HEK293 (cell line): ENCODE measurements around the gene SEMA6D.

Experiments used
- CTCF ChIA-PET: fragments of 350-600 bp; formaldehyde crosslinking; extraction: SDS; loops from one replicate; lab custom pipeline; 2021; ENCODE audit warnings: antibody characterized with exemption; lab: Yijun Ruan, JAX
- POLR2A ChIA-PET: fragments of 300-600 bp; formaldehyde crosslinking; extraction: SDS; loops from one replicate; lab custom pipeline; 2020; ENCODE audit warnings: antibody characterized with exemption, inconsistent platforms; lab: Yijun Ruan, JAX
- H3K27ac ChIP-seq: fragments of 200-500 bp; sonication (Bioruptor generic); 2 replicates; pipeline ENCODE4 v1.5.1; 2014; ENCODE audit warnings: low read depth, low read length, control low read depth, inconsistent platforms; ENCODE audit errors: extremely low read depth
- H3K36me3 ChIP-seq, 2 experiments: fragments of 200-500 bp in 1 of 2; sonication (Bioruptor generic) in 1 of 2; 1 replicate in 1 of 2; 2 replicates in 1 of 2; pipeline ENCODE4 v1.5.1; 2014 to 2017; ENCODE audit warnings: inconsistent platforms in 2 of 2, low read length in 2 of 2; ENCODE audit not compliant: control insufficient read depth in 2 of 2, insufficient read depth in 1 of 2
- H3K4me1 ChIP-seq: fragments of 200-500 bp; sonication (Bioruptor generic); 2 replicates; pipeline ENCODE4 v1.5.1; 2014; ENCODE audit warnings: mild to moderate bottlenecking, low read length, inconsistent platforms; ENCODE audit not compliant: control insufficient read depth, insufficient read depth
- H3K4me3 ChIP-seq: 2 replicates; pipeline ENCODE4 v1.5.1; 2011; ENCODE audit warnings: low read depth, mild to moderate bottlenecking, control low read depth, low read length, moderate library complexity
- H3K9me3 ChIP-seq: fragments of 200-500 bp; sonication (Bioruptor generic); 2 replicates; pipeline ENCODE4 v1.5.1; 2014; ENCODE audit warnings: low read depth, low read length, inconsistent platforms; ENCODE audit not compliant: control insufficient read depth, insufficient read depth
- KLF1 ChIP-seq: fragments of 450-650 bp; formaldehyde crosslinking; IDR thresholded peaks from 2 replicates; pipeline ENCODE4 v1.5.1; 2016; ENCODE audit warnings: missing biosample characterization, missing genetic modification characterization
- REPIN1 ChIP-seq: fragments of 450-650 bp; formaldehyde crosslinking; IDR thresholded peaks from 2 replicates; pipeline ENCODE4 v1.5.1; 2017; ENCODE audit warnings: missing biosample characterization, missing genetic modification characterization, low read depth
- SCRT1 ChIP-seq: fragments of 450-650 bp; formaldehyde crosslinking; IDR thresholded peaks from 2 replicates; pipeline ENCODE4 v1.5.1; 2016; ENCODE audit warnings: missing biosample characterization, missing genetic modification characterization, borderline replicate concordance
- SCRT2 ChIP-seq: fragments of 450-650 bp; formaldehyde crosslinking; IDR thresholded peaks from 2 replicates; pipeline ENCODE4 v1.5.1; 2016; ENCODE audit warnings: missing biosample characterization, missing genetic modification characterization
- ZIC2 ChIP-seq: fragments of 450-650 bp; formaldehyde crosslinking; IDR thresholded peaks from 2 replicates; pipeline ENCODE4 v1.5.1; 2016; ENCODE audit warnings: missing biosample characterization, missing genetic modification characterization
- ZNF155 ChIP-seq: fragments of 450-650 bp; formaldehyde crosslinking; IDR thresholded peaks from 2 replicates; pipeline ENCODE4 v1.5.1; 2016; ENCODE audit warnings: missing biosample characterization, missing genetic modification characterization
- ZNF211 ChIP-seq: fragments of 450-650 bp; formaldehyde crosslinking; IDR thresholded peaks from 2 replicates; pipeline ENCODE4 v1.5.1; 2016; ENCODE audit warnings: low read depth, missing biosample characterization, missing genetic modification characterization
- ZNF23 ChIP-seq: fragments of 450-650 bp; formaldehyde crosslinking; IDR thresholded peaks from 2 replicates; pipeline ENCODE4 v1.5.1; 2016; ENCODE audit warnings: missing biosample characterization, missing genetic modification characterization, borderline replicate concordance
- ZNF24 ChIP-seq: fragments of 450-650 bp; formaldehyde crosslinking; IDR thresholded peaks from 2 replicates; pipeline ENCODE4 v1.5.1; 2016; ENCODE audit warnings: missing biosample characterization, missing genetic modification characterization
- ZNF324 ChIP-seq: fragments of 450-650 bp; formaldehyde crosslinking; IDR thresholded peaks from 2 replicates; pipeline ENCODE4 v1.5.1; 2016; ENCODE audit warnings: missing biosample characterization, missing genetic modification characterization
- ZNF335 ChIP-seq: fragments of 450-650 bp; formaldehyde crosslinking; conservative IDR thresholded peaks from 2 replicates; pipeline ENCODE4 v1.5.1; 2016; ENCODE audit warnings: missing biosample characterization, missing genetic modification characterization
- ZNF423 ChIP-seq: fragments of 450-650 bp; formaldehyde crosslinking; IDR thresholded peaks from 2 replicates; pipeline ENCODE4 v1.5.1; 2016; ENCODE audit warnings: missing biosample characterization, missing genetic modification characterization
- ZNF658 ChIP-seq: fragments of 450-650 bp; formaldehyde crosslinking; IDR thresholded peaks from 2 replicates; pipeline ENCODE4; 2016; ENCODE audit warnings: missing biosample characterization, missing genetic modification characterization
- ZNF670 ChIP-seq: fragments of 450-650 bp; formaldehyde crosslinking; IDR thresholded peaks from 2 replicates; pipeline ENCODE4 v1.5.1; 2016; ENCODE audit warnings: missing biosample characterization, missing genetic modification characterization, low read depth
- ZNF747 ChIP-seq: fragments of 450-650 bp; formaldehyde crosslinking; IDR thresholded peaks from 2 replicates; pipeline ENCODE4 v1.5.1; 2016; ENCODE audit warnings: missing biosample characterization, missing genetic modification characterization
- TF ChIP-seq, protein P1 (sequence below): fragments of 450-650 bp; formaldehyde crosslinking; IDR thresholded peaks from 2 replicates; pipeline ENCODE4 v1.5.1; 2016; ENCODE audit warnings: missing biosample characterization, missing genetic modification characterization
- TF ChIP-seq, protein P2 (sequence below): IDR thresholded peaks from 2 replicates; pipeline ENCODE4 v1.6.1; 2011; ENCODE audit warnings: mild to moderate bottlenecking, low read depth, low read length, borderline replicate concordance
- TF ChIP-seq, protein P3 (sequence below): fragments of 450-650 bp; formaldehyde crosslinking; conservative IDR thresholded peaks from 2 replicates; pipeline ENCODE4 v1.5.1; 2016; ENCODE audit warnings: low read depth, missing biosample characterization, missing genetic modification characterization
- TF ChIP-seq, protein P4 (sequence below): fragments of 450-650 bp; formaldehyde crosslinking; IDR thresholded peaks from 2 replicates; pipeline ENCODE4 v1.5.1; 2017; ENCODE audit warnings: missing biosample characterization, missing genetic modification characterization

Gene SEMA6D

DNA sequence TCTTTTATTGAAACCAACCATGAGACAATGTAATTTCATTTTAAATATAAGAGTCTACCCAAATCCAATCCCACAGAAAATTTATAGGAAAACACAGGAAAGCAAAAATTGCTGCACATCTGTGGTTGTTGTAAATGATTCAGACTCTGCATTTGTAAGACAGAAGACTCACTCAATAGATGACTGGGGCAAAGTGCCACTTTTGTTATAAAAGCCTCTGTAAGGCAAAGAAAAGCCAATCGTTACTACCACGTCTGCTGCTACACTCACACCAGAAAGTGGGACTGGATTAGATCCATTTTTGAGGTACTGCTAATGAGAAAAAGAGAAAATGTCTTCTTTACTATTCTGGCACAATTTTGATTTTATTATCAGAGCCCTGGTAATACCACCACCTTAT lies 74.9 kb downstream of the SEMA6D start:
- CTCF ChIA-PET: no interaction called here
- no peak overlapping the region for H3K4me3 ChIP-seq
- H3K36me3 ChIP-seq: no peaks in the 10 kb centered on the region
- no peak overlapping the region for H3K27ac ChIP-seq
- TF ChIP-seq ZNF23 (tag by site-specific recombination): no peak
- no peak for TF ChIP-seq ZIC2 (tag by site-specific recombination)
- TF ChIP-seq, protein P1, sequence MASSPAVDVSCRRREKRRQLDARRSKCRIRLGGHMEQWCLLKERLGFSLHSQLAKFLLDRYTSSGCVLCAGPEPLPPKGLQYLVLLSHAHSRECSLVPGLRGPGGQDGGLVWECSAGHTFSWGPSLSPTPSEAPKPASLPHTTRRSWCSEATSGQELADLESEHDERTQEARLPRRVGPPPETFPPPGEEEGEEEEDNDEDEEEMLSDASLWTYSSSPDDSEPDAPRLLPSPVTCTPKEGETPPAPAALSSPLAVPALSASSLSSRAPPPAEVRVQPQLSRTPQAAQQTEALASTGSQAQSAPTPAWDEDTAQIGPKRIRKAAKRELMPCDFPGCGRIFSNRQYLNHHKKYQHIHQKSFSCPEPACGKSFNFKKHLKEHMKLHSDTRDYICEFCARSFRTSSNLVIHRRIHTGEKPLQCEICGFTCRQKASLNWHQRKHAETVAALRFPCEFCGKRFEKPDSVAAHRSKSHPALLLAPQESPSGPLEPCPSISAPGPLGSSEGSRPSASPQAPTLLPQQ (tag by site-specific recombination): no peak
- no peak for TF ChIP-seq ZNF211
- no peak for TF ChIP-seq REPIN1 (tag by site-specific recombination)
- TF ChIP-seq KLF1 (tag by site-specific recombination): no peak
- TF ChIP-seq ZNF155 (tag by site-specific recombination): no peak
- TF ChIP-seq ZNF670 (tag by site-specific recombination): no peak
- TF ChIP-seq ZNF658 (tag by site-specific recombination): no peak
- no peak for TF ChIP-seq ZNF335 (tag by site-specific recombination)
- TF ChIP-seq, protein P2, sequence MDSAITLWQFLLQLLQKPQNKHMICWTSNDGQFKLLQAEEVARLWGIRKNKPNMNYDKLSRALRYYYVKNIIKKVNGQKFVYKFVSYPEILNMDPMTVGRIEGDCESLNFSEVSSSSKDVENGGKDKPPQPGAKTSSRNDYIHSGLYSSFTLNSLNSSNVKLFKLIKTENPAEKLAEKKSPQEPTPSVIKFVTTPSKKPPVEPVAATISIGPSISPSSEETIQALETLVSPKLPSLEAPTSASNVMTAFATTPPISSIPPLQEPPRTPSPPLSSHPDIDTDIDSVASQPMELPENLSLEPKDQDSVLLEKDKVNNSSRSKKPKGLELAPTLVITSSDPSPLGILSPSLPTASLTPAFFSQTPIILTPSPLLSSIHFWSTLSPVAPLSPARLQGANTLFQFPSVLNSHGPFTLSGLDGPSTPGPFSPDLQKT: no peak
- TF ChIP-seq ZNF747 (tag by site-specific recombination): no peak
- TF ChIP-seq, protein P3, sequence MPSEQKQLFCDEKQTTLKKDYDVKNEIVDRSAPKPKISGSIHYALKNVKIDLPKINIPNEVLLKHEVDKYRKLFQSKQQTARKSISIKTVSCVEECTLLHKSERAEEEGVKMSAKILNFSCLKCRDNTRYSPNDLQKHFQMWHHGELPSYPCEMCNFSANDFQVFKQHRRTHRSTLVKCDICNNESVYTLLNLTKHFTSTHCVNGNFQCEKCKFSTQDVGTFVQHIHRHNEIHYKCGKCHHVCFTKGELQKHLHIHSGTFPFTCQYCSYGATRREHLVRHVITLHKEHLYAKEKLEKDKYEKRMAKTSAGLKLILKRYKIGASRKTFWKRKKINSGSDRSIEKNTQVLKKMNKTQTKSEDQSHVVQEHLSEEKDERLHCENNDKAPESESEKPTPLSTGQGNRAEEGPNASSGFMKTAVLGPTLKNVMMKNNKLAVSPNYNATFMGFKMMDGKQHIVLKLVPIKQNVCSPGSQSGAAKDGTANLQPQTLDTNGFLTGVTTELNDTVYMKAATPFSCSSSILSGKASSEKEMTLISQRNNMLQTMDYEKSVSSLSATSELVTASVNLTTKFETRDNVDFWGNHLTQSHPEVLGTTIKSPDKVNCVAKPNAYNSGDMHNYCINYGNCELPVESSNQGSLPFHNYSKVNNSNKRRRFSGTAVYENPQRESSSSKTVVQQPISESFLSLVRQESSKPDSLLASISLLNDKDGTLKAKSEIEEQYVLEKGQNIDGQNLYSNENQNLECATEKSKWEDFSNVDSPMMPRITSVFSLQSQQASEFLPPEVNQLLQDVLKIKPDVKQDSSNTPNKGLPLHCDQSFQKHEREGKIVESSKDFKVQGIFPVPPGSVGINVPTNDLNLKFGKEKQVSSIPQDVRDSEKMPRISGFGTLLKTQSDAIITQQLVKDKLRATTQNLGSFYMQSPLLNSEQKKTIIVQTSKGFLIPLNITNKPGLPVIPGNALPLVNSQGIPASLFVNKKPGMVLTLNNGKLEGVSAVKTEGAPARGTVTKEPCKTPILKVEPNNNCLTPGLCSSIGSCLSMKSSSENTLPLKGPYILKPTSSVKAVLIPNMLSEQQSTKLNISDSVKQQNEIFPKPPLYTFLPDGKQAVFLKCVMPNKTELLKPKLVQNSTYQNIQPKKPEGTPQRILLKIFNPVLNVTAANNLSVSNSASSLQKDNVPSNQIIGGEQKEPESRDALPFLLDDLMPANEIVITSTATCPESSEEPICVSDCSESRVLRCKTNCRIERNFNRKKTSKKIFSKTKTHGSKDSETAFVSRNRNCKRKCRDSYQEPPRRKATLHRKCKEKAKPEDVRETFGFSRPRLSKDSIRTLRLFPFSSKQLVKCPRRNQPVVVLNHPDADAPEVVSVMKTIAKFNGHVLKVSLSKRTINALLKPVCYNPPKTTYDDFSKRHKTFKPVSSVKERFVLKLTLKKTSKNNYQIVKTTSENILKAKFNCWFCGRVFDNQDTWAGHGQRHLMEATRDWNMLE: no peak
- TF ChIP-seq ZNF423 (tag by site-specific recombination): no peak
- TF ChIP-seq ZNF24 (tag by site-specific recombination): no peak
- no peak for TF ChIP-seq SCRT2 (tag by site-specific recombination)
- TF ChIP-seq, protein P4, sequence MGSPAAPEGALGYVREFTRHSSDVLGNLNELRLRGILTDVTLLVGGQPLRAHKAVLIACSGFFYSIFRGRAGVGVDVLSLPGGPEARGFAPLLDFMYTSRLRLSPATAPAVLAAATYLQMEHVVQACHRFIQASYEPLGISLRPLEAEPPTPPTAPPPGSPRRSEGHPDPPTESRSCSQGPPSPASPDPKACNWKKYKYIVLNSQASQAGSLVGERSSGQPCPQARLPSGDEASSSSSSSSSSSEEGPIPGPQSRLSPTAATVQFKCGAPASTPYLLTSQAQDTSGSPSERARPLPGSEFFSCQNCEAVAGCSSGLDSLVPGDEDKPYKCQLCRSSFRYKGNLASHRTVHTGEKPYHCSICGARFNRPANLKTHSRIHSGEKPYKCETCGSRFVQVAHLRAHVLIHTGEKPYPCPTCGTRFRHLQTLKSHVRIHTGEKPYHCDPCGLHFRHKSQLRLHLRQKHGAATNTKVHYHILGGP (tag by site-specific recombination): no peak
- TF ChIP-seq SCRT1 (tag by site-specific recombination): no peak
- no peak for TF ChIP-seq ZNF324 (tag by site-specific recombination)
- TF ChIP-seq, all 188 proteins: peak for 0
- Histone ChIP-seq H3K4me1 (no peaks in the 10 kb centered on the region), H3K9me3 (no peaks in the 10 kb centered on the region)
- POLR2A ChIA-PET: no interaction called here
